Iris pigment epithelial cell (primary cell): ENCODE results near the gene GAGE12H.
"Not testable (repeated sequence)": the region's sequence is repeated elsewhere in the genome, so short reads cannot be mapped to it uniquely, and the experiment has no call there.

Experiments used
- DNase-seq: peaks from one replicate; pipeline ENCODE4 v3.0.0-alpha.2; 2011; ENCODE audit warnings: low read depth

GAGE12H gene, protein sequence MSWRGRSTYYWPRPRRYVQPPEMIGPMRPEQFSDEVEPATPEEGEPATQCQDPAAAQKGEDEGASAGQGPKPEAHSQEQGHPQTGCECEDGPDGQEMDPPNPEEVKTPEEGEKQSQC

DNA sequence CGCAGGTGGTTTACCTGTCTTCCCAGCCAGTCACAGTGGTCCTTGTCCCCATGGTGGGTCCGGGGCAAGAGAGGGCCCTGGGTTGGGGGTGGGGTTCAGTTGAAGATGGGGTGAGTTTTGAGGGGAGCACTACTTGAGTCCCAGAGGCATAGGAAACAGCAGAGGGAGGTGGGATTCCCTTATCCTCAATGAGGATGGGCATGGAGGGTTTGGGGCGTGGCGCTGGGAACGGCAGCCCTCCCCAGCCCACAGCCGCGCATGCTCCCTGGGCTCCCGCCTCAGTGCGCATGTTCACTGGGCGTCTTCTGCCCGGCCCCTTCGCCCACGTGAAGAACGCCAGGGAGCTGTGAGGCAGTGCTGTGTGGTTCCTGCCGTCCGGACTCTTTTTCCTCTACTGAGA lies at the start of gene GAGE12H:
Gene GAGE12H, plus strand, starts transcription at position 301 of the 400 bp plus-strand sequence. CDS start 1,155 bp downstream, outside the sequence.
- DNase-seq, result not testable (repeated sequence)

DNA sequence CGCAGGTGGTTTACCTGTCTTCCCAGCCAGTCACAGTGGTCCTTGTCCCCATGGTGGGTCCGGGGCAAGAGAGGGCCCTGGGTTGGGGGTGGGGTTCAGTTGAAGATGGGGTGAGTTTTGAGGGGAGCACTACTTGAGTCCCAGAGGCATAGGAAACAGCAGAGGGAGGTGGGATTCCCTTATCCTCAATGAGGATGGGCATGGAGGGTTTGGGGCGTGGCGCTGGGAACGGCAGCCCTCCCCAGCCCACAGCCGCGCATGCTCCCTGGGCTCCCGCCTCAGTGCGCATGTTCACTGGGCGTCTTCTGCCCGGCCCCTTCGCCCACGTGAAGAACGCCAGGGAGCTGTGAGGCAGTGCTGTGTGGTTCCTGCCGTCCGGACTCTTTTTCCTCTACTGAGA lies 47.9 kb upstream of the GAGE12H start, which contains the start of gene GAGE12C:
Gene GAGE12C, plus strand, starts transcription at position 301 of the 400 bp plus-strand sequence. CDS start 1,155 bp downstream, outside the sequence.
- DNase-seq, result not testable (repeated sequence)

DNA sequence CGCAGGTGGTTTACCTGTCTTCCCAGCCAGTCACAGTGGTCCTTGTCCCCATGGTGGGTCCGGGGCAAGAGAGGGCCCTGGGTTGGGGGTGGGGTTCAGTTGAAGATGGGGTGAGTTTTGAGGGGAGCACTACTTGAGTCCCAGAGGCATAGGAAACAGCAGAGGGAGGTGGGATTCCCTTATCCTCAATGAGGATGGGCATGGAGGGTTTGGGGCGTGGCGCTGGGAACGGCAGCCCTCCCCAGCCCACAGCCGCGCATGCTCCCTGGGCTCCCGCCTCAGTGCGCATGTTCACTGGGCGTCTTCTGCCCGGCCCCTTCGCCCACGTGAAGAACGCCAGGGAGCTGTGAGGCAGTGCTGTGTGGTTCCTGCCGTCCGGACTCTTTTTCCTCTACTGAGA lies 38.3 kb upstream of the GAGE12H start, which contains the start of gene GAGE12D:
Gene GAGE12D, plus strand, starts transcription at position 301 of the 400 bp plus-strand sequence. CDS start 1,155 bp downstream, outside the sequence.
- DNase-seq, result not testable (repeated sequence)

DNA sequence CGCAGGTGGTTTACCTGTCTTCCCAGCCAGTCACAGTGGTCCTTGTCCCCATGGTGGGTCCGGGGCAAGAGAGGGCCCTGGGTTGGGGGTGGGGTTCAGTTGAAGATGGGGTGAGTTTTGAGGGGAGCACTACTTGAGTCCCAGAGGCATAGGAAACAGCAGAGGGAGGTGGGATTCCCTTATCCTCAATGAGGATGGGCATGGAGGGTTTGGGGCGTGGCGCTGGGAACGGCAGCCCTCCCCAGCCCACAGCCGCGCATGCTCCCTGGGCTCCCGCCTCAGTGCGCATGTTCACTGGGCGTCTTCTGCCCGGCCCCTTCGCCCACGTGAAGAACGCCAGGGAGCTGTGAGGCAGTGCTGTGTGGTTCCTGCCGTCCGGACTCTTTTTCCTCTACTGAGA lies 28.8 kb upstream of the GAGE12H start, which contains the start of gene GAGE12E:
Gene GAGE12E, plus strand, starts transcription at position 301 of the 400 bp plus-strand sequence. CDS start 1,155 bp downstream, outside the sequence.
- not testable (repeated sequence) for DNase-seq

GRCh38 chrX:49560542-49560941 lies 19.2 kb upstream of the GAGE12H start, which contains the start of gene GAGE12F:
GAGE12F (plus strand) TSS chrX:49560842; CDS start chrX:49561997, 1,155 bp downstream.
- not testable (repeated sequence) for DNase-seq

DNA sequence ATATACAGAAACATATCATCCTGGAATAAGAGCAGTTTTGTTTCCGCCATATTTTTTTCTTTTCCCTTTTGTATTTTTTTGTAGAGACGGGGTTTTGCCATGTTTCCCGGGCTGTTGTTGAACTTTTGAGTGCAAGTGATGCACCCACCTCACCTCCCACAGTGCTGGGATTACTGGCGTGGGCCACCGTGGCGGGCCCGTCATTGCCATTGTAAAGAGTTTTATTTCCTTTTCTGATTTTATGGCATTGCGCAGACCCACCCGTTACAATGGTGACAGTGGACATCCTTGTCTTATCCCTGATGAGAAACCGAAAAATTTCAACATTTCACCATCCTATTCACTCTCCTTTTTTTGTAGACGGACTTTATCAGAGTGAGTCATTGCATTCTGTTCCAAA lies 11.0 kb upstream of the GAGE12H start:
- DNase-seq, result not testable (repeated sequence)

DNA sequence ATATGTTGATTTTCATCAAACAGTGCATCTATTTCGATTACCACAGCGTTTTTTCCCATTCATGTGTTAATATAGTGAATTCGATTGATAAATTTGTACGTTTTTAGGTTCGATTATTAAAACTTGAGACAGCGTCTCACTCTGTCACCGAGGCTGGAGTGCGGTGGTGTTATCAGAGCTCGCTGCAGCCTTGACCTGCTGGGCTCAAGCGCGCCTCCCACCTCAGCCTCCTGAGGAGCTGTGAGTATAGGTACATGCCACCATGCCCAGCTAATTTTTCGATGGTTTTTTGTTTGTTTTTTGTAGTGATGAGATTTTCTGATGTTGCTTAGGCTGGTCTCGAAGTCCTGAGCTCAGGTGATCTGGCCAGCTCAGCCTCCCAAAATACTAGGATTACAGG lies 10.6 kb upstream of the GAGE12H start:
- DNase-seq, result not testable (repeated sequence)

GRCh38 chrX:49570100-49570499 lies 9.6 kb upstream of the GAGE12H start, which contains the start of gene GAGE12G:
GAGE12G (plus strand) TSS chrX:49570400; CDS start chrX:49571555, 1,155 bp downstream.
- not testable (repeated sequence) for DNase-seq

DNA sequence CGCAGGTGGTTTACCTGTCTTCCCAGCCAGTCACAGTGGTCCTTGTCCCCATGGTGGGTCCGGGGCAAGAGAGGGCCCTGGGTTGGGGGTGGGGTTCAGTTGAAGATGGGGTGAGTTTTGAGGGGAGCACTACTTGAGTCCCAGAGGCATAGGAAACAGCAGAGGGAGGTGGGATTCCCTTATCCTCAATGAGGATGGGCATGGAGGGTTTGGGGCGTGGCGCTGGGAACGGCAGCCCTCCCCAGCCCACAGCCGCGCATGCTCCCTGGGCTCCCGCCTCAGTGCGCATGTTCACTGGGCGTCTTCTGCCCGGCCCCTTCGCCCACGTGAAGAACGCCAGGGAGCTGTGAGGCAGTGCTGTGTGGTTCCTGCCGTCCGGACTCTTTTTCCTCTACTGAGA lies 9.4 kb downstream of the GAGE12H start, which contains the start of gene GAGE2A:
Gene GAGE2A, plus strand, starts transcription at position 301 of the 400 bp plus-strand sequence. CDS start 1,155 bp downstream, outside the sequence.
- DNase-seq, result not testable (repeated sequence)

- not testable (repeated sequence) for DNase-seq
These were observed 10.2 kb downstream of the GAGE12H start for GRCh38 chrX:49589769-49590478.

DNA sequence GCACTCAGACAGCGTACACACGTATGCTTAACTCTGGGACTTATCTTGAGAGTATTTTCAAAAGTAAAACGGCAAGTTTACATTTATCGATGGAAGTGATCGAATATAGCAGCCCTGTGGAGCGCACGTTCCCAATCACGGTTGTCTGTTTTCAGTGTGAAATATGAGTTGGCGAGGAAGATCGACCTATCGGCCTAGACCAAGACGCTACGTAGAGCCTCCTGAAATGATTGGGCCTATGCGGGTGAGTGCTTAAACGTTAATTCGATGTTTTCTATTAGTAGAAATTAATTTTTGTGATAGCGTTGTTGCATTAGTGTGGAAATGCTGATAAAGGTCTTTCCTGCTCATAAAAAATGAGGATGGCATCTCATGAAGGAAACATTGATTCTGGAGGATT lies 10.7 kb downstream of the GAGE12H start:
- DNase-seq, result not testable (repeated sequence)

GRCh38 chrX:49598720-49599119 lies 19.0 kb downstream of the GAGE12H start, which contains the start of gene GAGE1:
GAGE1 (plus strand) TSS chrX:49599020; CDS start chrX:49600175, 1,155 bp downstream.
- DNase-seq, result not testable (repeated sequence)

DNA sequence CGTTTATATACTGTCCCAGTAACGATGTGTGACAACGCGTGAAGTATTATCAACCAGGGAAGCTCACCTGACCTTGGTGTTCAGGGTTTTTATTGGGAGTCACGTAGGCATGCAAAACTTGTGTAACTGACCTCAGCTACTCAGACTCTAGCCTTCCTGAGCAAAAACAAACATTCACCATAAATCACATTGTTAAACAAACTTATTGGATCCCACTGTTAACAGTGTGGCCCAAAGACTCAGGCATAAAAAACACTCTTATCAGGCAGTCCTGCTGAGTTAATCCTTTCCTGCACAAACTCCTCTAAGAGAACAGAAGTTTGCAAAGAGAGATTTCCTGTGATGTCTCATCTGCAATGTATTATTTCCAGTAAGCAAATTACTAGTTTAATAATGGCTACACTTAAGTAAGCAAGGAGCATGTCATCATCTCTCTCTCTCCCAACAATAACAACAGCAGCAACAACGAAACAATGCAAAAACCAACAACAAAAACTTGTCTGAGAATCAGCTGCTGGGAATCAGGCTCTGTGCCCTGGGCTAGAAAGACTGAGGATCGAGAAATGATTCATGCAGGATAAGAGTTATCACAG lies 31.1 kb downstream of the GAGE12H start:
- peak; percentile 9 for DNase-seq

DNA sequence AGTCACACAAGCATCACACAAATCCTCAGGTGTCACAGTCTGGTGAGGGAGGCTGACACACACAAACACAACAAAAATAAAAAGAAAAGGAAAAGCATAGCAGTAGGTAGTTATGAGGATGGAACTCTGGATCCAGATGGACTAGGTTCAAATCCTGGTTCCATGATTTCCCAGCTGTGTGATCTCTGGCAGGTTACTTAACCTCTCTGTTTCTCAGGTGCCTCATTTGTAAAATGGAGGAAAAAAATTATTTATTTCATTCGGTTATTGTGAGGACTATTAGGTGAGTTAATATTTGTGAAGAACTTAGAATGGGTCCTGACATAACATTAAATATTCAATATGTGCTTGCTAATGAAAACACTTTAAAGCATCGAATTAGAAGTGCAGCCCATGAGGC lies 38.8 kb downstream of the GAGE12H start:
- no peak for DNase-seq

DNA sequence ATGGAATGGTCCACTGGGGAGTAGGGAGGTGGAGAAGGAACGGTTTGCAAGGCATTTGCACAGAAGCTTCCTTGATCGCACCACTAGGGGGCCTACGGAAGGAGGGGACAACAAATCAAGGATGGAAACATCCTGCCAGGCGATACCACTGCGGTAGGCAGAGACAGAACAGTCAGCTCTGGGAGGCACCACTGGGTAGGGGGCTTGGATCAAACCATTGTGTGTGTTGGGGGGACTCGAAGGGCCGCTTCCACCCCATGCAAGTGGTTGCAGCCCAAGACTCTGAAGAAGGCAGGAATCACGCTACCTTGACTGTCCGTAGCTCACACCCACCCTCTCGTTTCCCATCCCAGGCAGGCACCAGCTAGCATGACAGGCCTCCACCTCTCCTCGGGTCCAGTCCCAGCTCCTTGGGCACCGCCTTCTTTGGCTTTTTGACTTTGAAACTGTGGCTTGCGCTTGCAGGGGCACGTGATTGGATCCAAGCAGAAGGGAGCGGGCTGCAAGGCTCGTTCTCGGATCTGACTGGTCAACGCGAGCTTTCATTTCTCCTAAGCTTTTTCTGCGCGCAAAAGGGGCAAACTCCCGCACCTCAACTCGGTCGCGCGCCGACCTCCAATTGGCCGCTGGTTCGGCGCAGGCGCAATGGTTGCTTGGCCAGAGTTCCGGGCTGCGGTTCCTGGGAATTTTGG lies 47.5 kb downstream of the GAGE12H start:
- peak; percentile 11 for DNase-seq
